SJCRH30 (cell line): ENCODE measurements around the gene MRNIP. TPM values are rescaled to one million over a fixed set of nuclear protein-coding genes. Genes with fewer than 3 reads are reported as not detected.
"Not testable (repeated sequence)": the region's sequence is repeated elsewhere in the genome, so short reads cannot be mapped to it uniquely, and the experiment has no call there.

Experiments
- DNase-seq, 2 experiments: peaks; one replicate each; pipeline ENCODE4 v3.0.0-alpha.2; 2015 to 2020
- H3K27ac ChIP-seq: fragments of 250-450 bp; sonication (Bioruptor Pico); 2 replicates; pipeline ENCODE4 v1.5.1; 2020; ENCODE audit warnings: mild to moderate bottlenecking, moderate library complexity
- H3K27me3 ChIP-seq: fragments of 250-450 bp; sonication (Bioruptor Pico); 2 replicates; pipeline ENCODE4 v1.5.1; 2020; ENCODE audit warnings: mild to moderate bottlenecking, moderate library complexity
- H3K36me3 ChIP-seq: fragments of 250-450 bp; sonication (Bioruptor Pico); 2 replicates; pipeline ENCODE4 v1.5.1; 2020; ENCODE audit warnings: mild to moderate bottlenecking, moderate library complexity
- H3K4me1 ChIP-seq: fragments of 250-450 bp; sonication (Bioruptor Pico); 2 replicates; pipeline ENCODE4 v1.5.1; 2020; ENCODE audit warnings: mild to moderate bottlenecking, moderate library complexity
- H3K4me3 ChIP-seq: fragments of 250-450 bp; sonication (Bioruptor Pico); 2 replicates; pipeline ENCODE4 v1.5.1; 2020; ENCODE audit warnings: mild to moderate bottlenecking, moderate library complexity
- H3K9me3 ChIP-seq: fragments of 250-450 bp; sonication (Bioruptor Pico); replicated peaks from 2 replicates; pipeline ENCODE4 v1.5.1; 2020; ENCODE audit warnings: mild to moderate bottlenecking, moderate library complexity
- total RNA-seq: library from RNA; depleted of rRNA; stranded (reverse); fragments of >200 nt; shearing (Covaris generic); gene quantifications from 2 replicates; pipeline ENCODE4 v1.2.3, GENCODE V29; 2014

The MRNIP gene
- total RNA-seq, 1 experiment from 2014 or later, result 15.3 TPM

GRCh38 chr5:179880066-179880650 lies 21.5 kb upstream of the MRNIP start:
- DNase-seq, result no peak
- H3K36me3 ChIP-seq, result peaks cover 30% of the 10 kb centered on the region
- H3K9me3 ChIP-seq, result peaks cover 10% of the 10 kb centered on the region

DNA sequence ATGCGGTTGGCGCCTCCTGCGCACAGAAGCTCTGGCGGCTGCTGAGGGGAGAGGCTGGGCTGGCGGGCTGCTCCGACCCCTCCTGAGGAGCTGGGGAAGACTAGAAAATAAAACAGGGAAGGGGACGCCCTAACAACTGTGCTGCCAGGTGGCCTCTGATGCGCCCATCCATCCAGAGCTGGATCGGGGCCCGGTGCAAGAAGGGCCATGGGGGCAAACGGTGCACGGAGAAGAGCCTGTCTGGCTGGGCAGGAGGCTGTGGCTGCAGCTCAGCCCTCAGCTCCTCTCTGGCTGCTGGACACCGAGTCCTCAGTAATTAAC lies 21.0 kb upstream of the MRNIP start:
- Histone ChIP-seq H3K4me3 (no peak overlapping the region), H3K9me3 (peaks cover 10% of the 10 kb centered on the region), H3K27me3 (no peaks in the 10 kb centered on the region), H3K4me1 (peaks cover 21% of the 10 kb centered on the region), H3K27ac (no peak overlapping the region), H3K36me3 (peaks cover 25% of the 10 kb centered on the region)
- no peak for DNase-seq

More at GRCh38 chr5:179880066-179880650, 21.5 kb upstream of the MRNIP start:
- no peak overlapping the region for H3K4me3 ChIP-seq
- peaks cover 21% of the 10 kb centered on the region for H3K4me1 ChIP-seq
- no peak overlapping the region for H3K27ac ChIP-seq
- H3K27me3 ChIP-seq, result no peaks in the 10 kb centered on the region

DNA sequence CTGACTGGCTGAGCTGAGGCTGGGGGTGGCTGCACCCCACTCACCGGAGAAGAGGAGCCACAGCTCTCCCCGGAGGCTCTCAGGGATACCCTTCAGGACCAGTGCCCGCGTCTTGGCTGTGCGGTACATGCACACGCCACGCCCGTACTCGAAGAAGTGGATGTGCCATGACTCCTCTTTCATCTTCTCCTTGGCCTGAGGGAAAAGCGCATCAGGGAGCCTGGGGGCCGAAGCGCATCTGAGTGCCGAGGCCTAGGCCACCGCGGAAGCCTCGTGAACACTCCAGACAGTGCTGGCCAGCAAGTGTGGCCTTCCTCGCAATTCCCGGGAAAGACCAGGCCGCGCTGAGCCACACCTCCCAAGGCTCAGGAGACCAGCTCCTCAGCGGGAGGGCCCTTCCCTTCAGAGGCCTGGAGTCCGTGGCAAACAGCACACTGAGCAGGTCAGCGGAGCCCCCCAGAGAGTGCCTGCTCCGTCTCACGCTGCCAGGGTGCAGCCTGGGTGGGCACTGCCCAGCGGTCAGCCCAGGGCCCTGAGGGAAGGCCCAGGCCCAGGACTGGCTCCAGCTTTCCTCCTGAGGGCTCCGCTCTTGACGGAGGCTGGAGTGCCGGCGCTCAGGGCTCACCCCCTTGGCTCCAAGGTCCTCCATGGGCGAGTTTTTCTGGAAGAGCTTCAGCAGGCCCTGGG lies 20.5 kb upstream of the MRNIP start:
- no peak for DNase-seq
- Histone ChIP-seq H3K9me3 (peaks cover 10% of the 10 kb centered on the region), H3K27ac (peak overlapping the region; percentile 57), H3K27me3 (no peaks in the 10 kb centered on the region), H3K4me3 (no peak overlapping the region), H3K4me1 (peaks cover 21% of the 10 kb centered on the region), H3K36me3 (peaks cover 19% of the 10 kb centered on the region)

GRCh38 chr5:179878222-179879002 lies 19.8 kb upstream of the MRNIP start:
- peaks cover 12% of the 10 kb centered on the region for H3K36me3 ChIP-seq
- peak; percentile 89 to 91 for DNase-seq
- peaks cover 8% of the 10 kb centered on the region for H3K9me3 ChIP-seq
- no peak overlapping the region for H3K4me3 ChIP-seq
- peaks cover 21% of the 10 kb centered on the region for H3K4me1 ChIP-seq
- no peaks in the 10 kb centered on the region for H3K27me3 ChIP-seq
- peak overlapping the region; percentile 57 for H3K27ac ChIP-seq

GRCh38 chr5:179876610-179876952 lies 18.0 kb upstream of the MRNIP start:
- peaks cover 17% of the 10 kb centered on the region for H3K36me3 ChIP-seq
- no peaks in the 10 kb centered on the region for H3K27me3 ChIP-seq
- H3K9me3 ChIP-seq, result no peaks in the 10 kb centered on the region
- H3K4me3 ChIP-seq, result no peak overlapping the region
- no peak for DNase-seq
- peak overlapping the region; percentile 17; the same call in 1 of the 2 replicates for H3K27ac ChIP-seq
- H3K4me1 ChIP-seq, result peaks cover 21% of the 10 kb centered on the region

DNA sequence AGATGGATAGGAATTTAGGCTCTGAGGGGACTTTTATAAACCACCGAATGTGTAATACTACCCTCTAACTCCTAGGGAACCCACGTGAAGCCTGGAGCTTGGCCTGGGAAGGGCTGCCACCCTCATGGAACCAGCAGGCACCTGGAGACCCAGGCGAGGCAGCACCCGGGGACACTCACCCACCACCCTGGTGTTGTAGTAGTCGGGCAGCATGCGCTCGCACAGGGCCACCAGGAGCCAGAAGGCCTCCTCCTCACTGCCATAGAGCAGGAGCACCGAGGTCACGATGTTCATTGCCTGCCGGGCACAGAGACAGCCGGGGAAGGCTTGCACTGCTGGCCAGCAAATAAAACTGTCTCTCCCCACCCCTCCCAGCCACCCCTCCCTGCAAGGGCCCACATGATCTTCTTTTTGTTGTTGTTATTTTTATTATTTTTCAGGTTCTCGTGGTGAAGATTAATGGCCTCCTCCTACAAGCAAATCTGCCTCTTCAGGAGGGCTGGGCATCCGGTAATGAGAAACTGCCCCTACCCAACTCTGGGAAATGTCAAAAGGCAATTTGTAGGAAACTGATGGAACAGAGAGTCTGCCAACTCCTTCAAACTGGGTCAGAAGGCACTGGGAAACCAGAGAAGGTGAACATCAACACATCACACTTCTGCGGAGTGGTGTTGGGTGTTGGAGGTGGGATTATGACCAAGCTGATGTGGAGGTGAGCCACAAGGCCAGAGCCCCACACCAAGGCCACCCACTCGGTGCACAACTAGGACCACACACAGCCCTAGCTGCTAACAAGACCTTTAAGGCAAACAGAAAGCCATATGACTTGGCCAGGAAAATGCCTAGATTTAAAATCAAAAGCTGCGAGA lies 17.4 kb upstream of the MRNIP start:
- Histone ChIP-seq H3K4me3 (no peak overlapping the region), H3K27ac (peak overlapping the region; percentile 17; the same call in 1 of the 2 replicates), H3K4me1 (peaks cover 21% of the 10 kb centered on the region), H3K9me3 (no peaks in the 10 kb centered on the region), H3K27me3 (no peaks in the 10 kb centered on the region), H3K36me3 (peaks cover 17% of the 10 kb centered on the region)
- DNase-seq, result peak; percentile 79 to 80

GRCh38 chr5:179874536-179875292 lies 16.1 kb upstream of the MRNIP start:
- peaks cover 21% of the 10 kb centered on the region for H3K4me1 ChIP-seq
- H3K9me3 ChIP-seq, result no peaks in the 10 kb centered on the region
- DNase-seq, result no peak
- no peak overlapping the region for H3K27ac ChIP-seq
- no peaks in the 10 kb centered on the region for H3K27me3 ChIP-seq
- H3K36me3 ChIP-seq, result peaks cover 20% of the 10 kb centered on the region
- no peak overlapping the region for H3K4me3 ChIP-seq

DNA sequence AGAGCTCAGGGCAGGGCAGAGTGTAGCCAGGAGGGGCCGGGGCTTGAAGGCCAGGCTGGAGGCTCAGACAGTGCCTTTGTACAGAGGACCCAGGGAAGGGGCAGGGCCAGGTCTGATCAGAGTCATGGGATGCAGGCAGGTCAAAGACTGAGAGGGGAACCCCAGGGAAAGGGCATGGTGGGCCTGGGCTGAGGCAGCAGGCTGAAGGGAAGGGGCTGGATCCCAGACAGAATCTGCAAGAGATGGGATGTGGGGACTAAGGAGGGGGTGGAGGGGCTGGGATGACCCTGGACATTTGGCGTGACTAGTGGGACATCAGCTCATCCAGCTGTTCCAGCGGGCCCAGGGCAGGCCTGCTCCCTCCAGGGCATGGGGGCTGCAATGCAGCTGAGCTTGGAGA lies 15.5 kb upstream of the MRNIP start:
- H3K36me3 ChIP-seq, result peaks cover 20% of the 10 kb centered on the region
- H3K9me3 ChIP-seq, result no peaks in the 10 kb centered on the region
- no peak overlapping the region for H3K4me3 ChIP-seq
- DNase-seq, result no peak
- H3K27me3 ChIP-seq, result no peaks in the 10 kb centered on the region
- H3K4me1 ChIP-seq, result peaks cover 21% of the 10 kb centered on the region
- no peak overlapping the region for H3K27ac ChIP-seq

DNA sequence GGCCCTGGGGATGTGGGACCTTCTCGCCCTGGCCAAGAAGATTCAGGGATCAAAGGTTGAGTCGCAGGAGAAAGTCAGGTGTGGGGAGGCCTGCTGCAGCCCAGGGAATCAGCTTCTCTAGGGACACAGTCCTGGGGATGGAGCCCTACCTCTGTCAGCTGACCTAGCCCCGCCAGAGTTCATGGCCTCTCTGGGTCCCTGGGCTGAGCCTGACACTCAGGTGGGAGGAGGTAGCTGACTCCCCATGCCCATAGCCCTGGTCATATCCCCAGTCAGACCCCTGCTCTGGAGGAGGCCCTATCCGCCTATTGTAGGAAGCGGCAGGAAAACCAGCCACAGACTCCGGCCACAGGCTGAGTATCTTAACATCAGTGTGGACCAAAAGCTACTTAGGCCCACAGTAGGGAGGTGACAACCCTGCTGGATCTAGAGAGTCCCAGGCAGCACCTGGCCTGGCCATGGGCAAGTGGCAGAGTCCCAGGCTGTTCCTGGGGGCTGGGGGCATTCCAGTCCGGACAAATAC lies 15.0 kb upstream of the MRNIP start:
- DNase-seq, result no peak
- no peak overlapping the region for H3K4me3 ChIP-seq
- H3K27me3 ChIP-seq, result no peaks in the 10 kb centered on the region
- H3K36me3 ChIP-seq, result peaks cover 20% of the 10 kb centered on the region
- peaks cover 18% of the 10 kb centered on the region for H3K4me1 ChIP-seq
- no peak overlapping the region for H3K27ac ChIP-seq
- no peaks in the 10 kb centered on the region for H3K9me3 ChIP-seq

GRCh38 chr5:179872828-179873575 lies 14.4 kb upstream of the MRNIP start:
- Histone ChIP-seq H3K9me3 (no peaks in the 10 kb centered on the region), H3K4me3 (no peak overlapping the region), H3K36me3 (peaks cover 19% of the 10 kb centered on the region), H3K27me3 (no peaks in the 10 kb centered on the region), H3K27ac (no peak overlapping the region), H3K4me1 (peaks cover 12% of the 10 kb centered on the region)
- no peak for DNase-seq

- Histone ChIP-seq H3K27ac (no peak overlapping the region), H3K4me1 (peaks cover 7% of the 10 kb centered on the region; the same call in 1 of the 2 replicates), H3K4me3 (no peak overlapping the region), H3K36me3 (peaks cover 14% of the 10 kb centered on the region), H3K27me3 (no peaks in the 10 kb centered on the region), H3K9me3 (no peaks in the 10 kb centered on the region)
- no peak for DNase-seq
Measured at GRCh38 chr5:179872055-179872827, 13.6 kb upstream of the MRNIP start.

DNA sequence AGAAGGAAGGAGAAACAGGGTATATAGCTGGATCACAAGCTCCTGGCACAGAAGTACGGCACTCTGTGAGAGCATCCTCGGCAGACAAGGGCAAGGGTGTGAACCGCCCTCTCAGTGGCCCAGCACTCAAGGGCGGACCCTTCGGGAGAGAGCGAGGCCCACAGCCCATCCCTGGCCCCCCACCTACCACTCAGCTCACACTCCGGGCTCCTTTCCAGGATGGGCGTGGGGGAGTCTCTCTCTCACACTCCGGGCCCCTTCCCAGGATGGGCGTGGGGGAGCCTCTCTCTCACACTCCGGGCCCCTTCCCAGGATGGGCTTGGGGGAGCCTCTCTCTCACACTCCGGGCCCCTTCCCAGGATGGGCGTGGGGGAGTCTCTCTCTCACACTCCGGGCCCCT lies 12.9 kb upstream of the MRNIP start:
- H3K4me1 ChIP-seq, H3K27me3 ChIP-seq, DNase-seq, H3K4me3 ChIP-seq, H3K27ac ChIP-seq, H3K9me3 ChIP-seq: not testable (repeated sequence)
- H3K36me3 ChIP-seq, result peaks cover 16% of the 10 kb centered on the region

GRCh38 chr5:179870952-179871351 lies 12.3 kb upstream of the MRNIP start:
- Histone ChIP-seq H3K27ac (no peak overlapping the region), H3K4me1 (peaks cover 3% of the 10 kb centered on the region; the same call in 1 of the 2 replicates), H3K27me3 (no peaks in the 10 kb centered on the region), H3K36me3 (peaks cover 16% of the 10 kb centered on the region), H3K4me3 (no peak overlapping the region), H3K9me3 (no peaks in the 10 kb centered on the region)
- no peak for DNase-seq
